GM12878 (cell line): Measurements from ENCODE around the gene MAN1A1. TPM values are rescaled to one million over a fixed set of nuclear protein-coding genes. Genes with fewer than 3 reads are reported as not detected.
A peak's percentile ranks its signal among the peaks of the same experiment; 100 is the strongest.

Experiments used
- ATAC-seq: fragments of 200-7000 bp; cut with Tn5 transposase; 3 replicates; pipeline ENCODE4 v1.9.1; 2020; ENCODE audit warnings: mild to moderate bottlenecking, moderate library complexity
- BruUV-seq: library from RNA; stranded (reverse); fragments of 400-500 nt; replicated peaks from 2 replicates; lab custom pipeline; 2021; lab: Mats Ljungman, UMichigan
- CTCF ChIA-PET: fragments of 300-600 bp; sonication (Branson Sonifier 250); formaldehyde crosslinking; extraction: SDS; loops from one replicate; lab custom pipeline; 2021; ENCODE audit warnings: inconsistent platforms; lab: Yijun Ruan, JAX
- POLR2A ChIA-PET: fragments of 350-600 bp; formaldehyde crosslinking; extraction: SDS; loops from one replicate; lab custom pipeline; 2021; ENCODE audit warnings: inconsistent platforms; lab: Charles Lee
- RAD21 ChIA-PET: fragments of 300-600 bp; sonication (Branson Sonifier 250); formaldehyde crosslinking; loops from one replicate; lab custom pipeline; 2023; ENCODE audit warnings: antibody characterized with exemption; ENCODE audit not compliant: unreplicated experiment; lab: Charles Lee
- SMC1A ChIA-PET: fragments of 300-600 bp; sonication (Branson Sonifier 250); formaldehyde crosslinking; loops from one replicate; lab custom pipeline; 2023; ENCODE audit not compliant: unreplicated experiment, uncharacterized antibody; lab: Charles Lee
- DNase-seq: peaks from one replicate; pipeline ENCODE4 v3.0.0-alpha.2; 2011; ENCODE audit warnings: low read depth, low spot score
- FAIRE-seq: peaks from 3 replicates; lab custom pipeline; 2011; peaks lifted over from hg19 to GRCh38; lab: Jason Lieb, UNC
- H2AFZ ChIP-seq: 2 replicates; pipeline ENCODE4 v1.6.0; 2011; ENCODE audit warnings: low read depth, low read length, control low read depth; ENCODE audit not compliant: control insufficient read depth
- H3K27ac ChIP-seq: 2 replicates; pipeline ENCODE4 v1.5.1; 2011; ENCODE audit warnings: control low read depth; ENCODE audit not compliant: control insufficient read depth, insufficient read depth
- H3K27me3 ChIP-seq, 2 experiments: replicated peaks in 1 of 2; 2 replicates each; pipeline versions ENCODE4 v1.6.0 to v1.6.1; 2011; ENCODE audit warnings: low read length in 1 of 2; ENCODE audit not compliant: control insufficient read depth in 2 of 2, insufficient read depth in 2 of 2
- H3K36me3 ChIP-seq, 2 experiments: 2 replicates each; pipeline ENCODE4 v1.5.1; 2011; ENCODE audit warnings: low read length in 1 of 2; ENCODE audit not compliant: control insufficient read depth in 2 of 2, insufficient read depth in 2 of 2
- H3K4me1 ChIP-seq: 2 replicates; pipeline ENCODE4 v1.6.1; 2011; ENCODE audit warnings: mild to moderate bottlenecking, low read length, moderate library complexity, mixed read lengths; ENCODE audit not compliant: control insufficient read depth, insufficient read depth
- H3K4me2 ChIP-seq: 2 replicates; pipeline ENCODE4 v1.6.0; 2011; ENCODE audit warnings: control low read depth; ENCODE audit not compliant: control insufficient read depth, insufficient read depth
- H3K4me3 ChIP-seq: fragments of 200-600 bp; sonication (generic); 2 replicates; pipeline ENCODE4 v1.5.1; 2016
- H3K79me2 ChIP-seq: 2 replicates; pipeline ENCODE4 v1.6.0; 2011; ENCODE audit warnings: low read length; ENCODE audit not compliant: control insufficient read depth, insufficient read depth
- H3K9ac ChIP-seq: 2 replicates; pipeline ENCODE4 v1.8.0; 2011; ENCODE audit warnings: low read length, control low read depth, mixed read lengths; ENCODE audit not compliant: control insufficient read depth, insufficient read depth
- H3K9me3 ChIP-seq: replicated peaks from 3 replicates; pipeline ENCODE4 v1.5.1; 2011; ENCODE audit warnings: mild to moderate bottlenecking, low read length; ENCODE audit not compliant: control insufficient read depth, insufficient read depth
- H4K20me1 ChIP-seq: 2 replicates; pipeline ENCODE4 v1.6.0; 2011; ENCODE audit not compliant: control insufficient read depth, insufficient read depth
- ATF3 ChIP-seq: IDR thresholded peaks from 2 replicates; pipeline ENCODE4 v1.6.1; 2011; ENCODE audit warnings: low read depth, mild to moderate bottlenecking, low read length, moderate library complexity, borderline replicate concordance; ENCODE audit errors: extremely low read depth
- ATF7 ChIP-seq: fragments of 450-650 bp; IDR thresholded peaks from 2 replicates; pipeline ENCODE4 v1.6.1; 2016; ENCODE audit warnings: low read depth, mild to moderate bottlenecking
- CBX5 ChIP-seq: sonication (generic); IDR thresholded peaks from 2 replicates; pipeline ENCODE4 v1.6.1; 2016; ENCODE audit warnings: low read depth, moderate library complexity, mild to moderate bottlenecking, inconsistent platforms
- DPF2 ChIP-seq: fragments of 450-650 bp; IDR thresholded peaks from 2 replicates; pipeline ENCODE4 v1.6.1; 2017; ENCODE audit warnings: mild to moderate bottlenecking
- HDGF ChIP-seq: fragments of 450-650 bp; IDR thresholded peaks from 2 replicates; pipeline ENCODE4 v1.6.1; 2016; ENCODE audit warnings: antibody characterized with exemption
- MAX ChIP-seq: IDR thresholded peaks from 2 replicates; pipeline ENCODE4 v1.6.1; 2012; ENCODE audit warnings: low read depth, low read length, improper control_type of control experiment
- MEF2B ChIP-seq: fragments of 450-650 bp; IDR thresholded peaks from 2 replicates; pipeline ENCODE4 v1.6.1; 2018; ENCODE audit warnings: mild to moderate bottlenecking, moderate library complexity; ENCODE audit not compliant: partially characterized antibody, poor library complexity, severe bottlenecking
- MTA2 ChIP-seq: fragments of 450-650 bp; IDR thresholded peaks from 2 replicates; pipeline ENCODE4 v1.6.1; 2016; ENCODE audit warnings: low read depth, mild to moderate bottlenecking, moderate library complexity
- MXI1 ChIP-seq: fragments of 150-350 bp; IDR thresholded peaks from 2 replicates; pipeline ENCODE4 v1.6.1; 2011; ENCODE audit warnings: low read depth, mild to moderate bottlenecking, inconsistent platforms, low read length, improper control_type of control experiment
- NBN ChIP-seq: fragments of 450-650 bp; IDR thresholded peaks from 2 replicates; pipeline ENCODE4 v1.6.1; 2016
- NR2C2 ChIP-seq: IDR thresholded peaks from 2 replicates; pipeline ENCODE4 v1.6.1; 2011; ENCODE audit warnings: borderline replicate concordance, low read depth; ENCODE audit not compliant: control insufficient read depth, insufficient read length
- TARDBP ChIP-seq: IDR thresholded peaks from 2 replicates; pipeline ENCODE4 v1.6.1; 2016; ENCODE audit warnings: borderline replicate concordance
- TCF3 ChIP-seq: IDR thresholded peaks from 2 replicates; pipeline ENCODE4 v1.6.1; 2012; ENCODE audit warnings: low read depth, mild to moderate bottlenecking, low read length, borderline replicate concordance; ENCODE audit not compliant: insufficient read depth
- YBX1 ChIP-seq: fragments of 450-650 bp; IDR thresholded peaks from 2 replicates; pipeline ENCODE4 v1.6.1; 2016; ENCODE audit warnings: antibody characterized with exemption
- ZNF24 ChIP-seq: fragments of 450-650 bp; IDR thresholded peaks from 2 replicates; pipeline ENCODE4 v1.6.1; 2017; ENCODE audit warnings: antibody characterized with exemption, mild to moderate bottlenecking
- WGBS: methylation state at CpG from one replicate; pipeline ENCODE4 v1.1.6; 2016; ENCODE audit warnings: low lambda C conversion rate; ENCODE audit not compliant: insufficient replicate concordance, insufficient coverage; ENCODE audit errors: missing lambda C conversion rate; 5-methylcytosine and 5-hydroxymethylcytosine counted together
- in situ Hi-C: fragments of 300-500 bp; cut with MboI; formaldehyde crosslinking; loops from 9 replicates; pipeline ENCODE4 v1.14.3; 2018; ENCODE audit warnings: mixed read lengths
- intact Hi-C: fragments of 100-400 bp; cut with micrococcal nuclease; formaldehyde crosslinking; loops from one replicate; pipeline ENCODE4 v1.14.2; 2022; ENCODE audit not compliant: unreplicated experiment
- polyA plus RNA-seq, 11 experiments: library from polyadenylated mRNA; depleted of rRNA in 4 of 11; unstranded in 6 of 11; stranded (reverse) in 5 of 11; fragments of >200 nt; fragmentation: Nextera tagmentation in 4 of 11; fragmentation: Illumina TruSeq in 1 of 11; extraction: Ambion mirVana in 4 of 11; extraction: Trizol in 1 of 11; gene quantifications; 1 replicate in 1 of 11; 2 replicates in 10 of 11; pipeline versions ENCODE4 v1.2.1 to v1.2.3, GENCODE V29; 2011 to 2016; ENCODE audit warnings: inconsistent platforms in 2 of 11, missing spikeins in 2 of 11, low read depth in 1 of 11
- total RNA-seq, 4 experiments: library from RNA; depleted of rRNA in 3 of 4; stranded (reverse); fragments of >200 nt in 3 of 4; fragmentation: Illumina TruSeq in 1 of 4; extraction: Trizol in 1 of 4; gene quantifications; 2 replicates each; pipeline versions ENCODE4 v1.2.1 to v1.2.3, GENCODE V29; 2013 to 2021
- TF ChIP-seq, protein P1 (sequence below): fragments of 450-650 bp; IDR thresholded peaks from 2 replicates; pipeline ENCODE4 v1.6.1; 2017; ENCODE audit warnings: low read depth, mild to moderate bottlenecking, moderate library complexity
- TF ChIP-seq, protein P2 (sequence below): IDR thresholded peaks from 2 replicates; pipeline ENCODE4 v1.6.1; 2011; ENCODE audit warnings: mild to moderate bottlenecking, low read depth, low read length, moderate library complexity; ENCODE audit not compliant: insufficient replicate concordance
- TF ChIP-seq, protein P3 (sequence below): fragments of 450-650 bp; IDR thresholded peaks from 2 replicates; pipeline ENCODE4 v1.6.1; 2017; ENCODE audit warnings: antibody characterized with exemption, mild to moderate bottlenecking, moderate library complexity

Gene MAN1A1
- total and polyA plus RNA-seq, 10 of the 15 experiments (the other 5 are each of a cell fraction or from before 2014, with no cell fraction given), result 5.4 to 28.1 (median 19.5) TPM

- Histone ChIP-seq H3K27me3 (no peaks in the 10 kb centered on the region), H3K4me3 (no peak overlapping the region), H3K27ac (no peak overlapping the region), H3K9ac (no peak overlapping the region), H3K4me2 (no peak overlapping the region), H4K20me1 (no peaks in the 10 kb centered on the region), H2AFZ (peak overlapping the region; percentile 26; the same call in 1 of the 2 replicates), H3K79me2 (peaks cover 5% of the 10 kb centered on the region), H3K36me3 (peaks cover 0 to 3% of the 10 kb centered on the region in 2 experiments; a peak in 2 of 4 replicates), H3K9me3 (no peaks in the 10 kb centered on the region), H3K4me1 (peaks cover 18% of the 10 kb centered on the region)
- in situ Hi-C loops, result no loop called here
- WGBS, result 84% methylated on average over 4 of the region's 4 CpGs
- CTCF ChIA-PET, result interaction anchor here (1.0 to 1.6 kb wide), 6 partner anchors 10 to 180 kb away, joined by 3 to 8 read pairs (median 5); no protein-coding TSS in a partner anchor
- no TSS peak for BruUV-seq
- RAD21 ChIA-PET, result interaction anchor here (0.5 to 14.2 kb wide), 14 partner anchors 9 to 136 kb away, joined by 3 to 414 read pairs (median 4); no protein-coding TSS in a partner anchor
- intact Hi-C loops, result no loop called here
- POLR2A ChIA-PET, result interaction anchor here (0.8 to 9.1 kb wide), 11 partner anchors 10 to 100 kb away, joined by 3 to 114 read pairs (median 4); no protein-coding TSS in a partner anchor
- SMC1A ChIA-PET, result interaction anchor here (0.7 to 10.5 kb wide), 20 partner anchors 9 to 180 kb away, joined by 3 to 359 read pairs (median 4); no protein-coding TSS in a partner anchor
- ATAC-seq, result peak; percentile 54
- FAIRE-seq, result peak; percentile 61
- no peak for DNase-seq
- TF ChIP-seq NBN (no peak), TARDBP (no peak), DPF2 (peak; percentile 78; the same call in 1 of the 2 replicates), YBX1 (no peak), NR2C2 (no peak), CBX5 (no peak), ATF3 (no peak), HDGF (no peak), MEF2B (peak; percentile 85), MTA2 (peak; percentile 95), TCF3 (no peak), MAX (no peak), MXI1 (no peak), ATF7 (no peak), ZNF24 (no peak)
- TF ChIP-seq, protein P1, sequence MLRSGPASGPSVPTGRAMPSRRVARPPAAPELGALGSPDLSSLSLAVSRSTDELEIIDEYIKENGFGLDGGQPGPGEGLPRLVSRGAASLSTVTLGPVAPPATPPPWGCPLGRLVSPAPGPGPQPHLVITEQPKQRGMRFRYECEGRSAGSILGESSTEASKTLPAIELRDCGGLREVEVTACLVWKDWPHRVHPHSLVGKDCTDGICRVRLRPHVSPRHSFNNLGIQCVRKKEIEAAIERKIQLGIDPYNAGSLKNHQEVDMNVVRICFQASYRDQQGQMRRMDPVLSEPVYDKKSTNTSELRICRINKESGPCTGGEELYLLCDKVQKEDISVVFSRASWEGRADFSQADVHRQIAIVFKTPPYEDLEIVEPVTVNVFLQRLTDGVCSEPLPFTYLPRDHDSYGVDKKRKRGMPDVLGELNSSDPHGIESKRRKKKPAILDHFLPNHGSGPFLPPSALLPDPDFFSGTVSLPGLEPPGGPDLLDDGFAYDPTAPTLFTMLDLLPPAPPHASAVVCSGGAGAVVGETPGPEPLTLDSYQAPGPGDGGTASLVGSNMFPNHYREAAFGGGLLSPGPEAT, result peak; percentile 86
- TF ChIP-seq, protein P2, sequence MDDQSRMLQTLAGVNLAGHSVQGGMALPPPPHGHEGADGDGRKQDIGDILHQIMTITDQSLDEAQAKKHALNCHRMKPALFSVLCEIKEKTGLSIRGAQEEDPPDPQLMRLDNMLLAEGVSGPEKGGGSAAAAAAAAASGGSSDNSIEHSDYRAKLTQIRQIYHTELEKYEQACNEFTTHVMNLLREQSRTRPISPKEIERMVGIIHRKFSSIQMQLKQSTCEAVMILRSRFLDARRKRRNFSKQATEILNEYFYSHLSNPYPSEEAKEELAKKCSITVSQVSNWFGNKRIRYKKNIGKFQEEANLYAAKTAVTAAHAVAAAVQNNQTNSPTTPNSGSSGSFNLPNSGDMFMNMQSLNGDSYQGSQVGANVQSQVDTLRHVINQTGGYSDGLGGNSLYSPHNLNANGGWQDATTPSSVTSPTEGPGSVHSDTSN, result no peak
- TF ChIP-seq, protein P3, sequence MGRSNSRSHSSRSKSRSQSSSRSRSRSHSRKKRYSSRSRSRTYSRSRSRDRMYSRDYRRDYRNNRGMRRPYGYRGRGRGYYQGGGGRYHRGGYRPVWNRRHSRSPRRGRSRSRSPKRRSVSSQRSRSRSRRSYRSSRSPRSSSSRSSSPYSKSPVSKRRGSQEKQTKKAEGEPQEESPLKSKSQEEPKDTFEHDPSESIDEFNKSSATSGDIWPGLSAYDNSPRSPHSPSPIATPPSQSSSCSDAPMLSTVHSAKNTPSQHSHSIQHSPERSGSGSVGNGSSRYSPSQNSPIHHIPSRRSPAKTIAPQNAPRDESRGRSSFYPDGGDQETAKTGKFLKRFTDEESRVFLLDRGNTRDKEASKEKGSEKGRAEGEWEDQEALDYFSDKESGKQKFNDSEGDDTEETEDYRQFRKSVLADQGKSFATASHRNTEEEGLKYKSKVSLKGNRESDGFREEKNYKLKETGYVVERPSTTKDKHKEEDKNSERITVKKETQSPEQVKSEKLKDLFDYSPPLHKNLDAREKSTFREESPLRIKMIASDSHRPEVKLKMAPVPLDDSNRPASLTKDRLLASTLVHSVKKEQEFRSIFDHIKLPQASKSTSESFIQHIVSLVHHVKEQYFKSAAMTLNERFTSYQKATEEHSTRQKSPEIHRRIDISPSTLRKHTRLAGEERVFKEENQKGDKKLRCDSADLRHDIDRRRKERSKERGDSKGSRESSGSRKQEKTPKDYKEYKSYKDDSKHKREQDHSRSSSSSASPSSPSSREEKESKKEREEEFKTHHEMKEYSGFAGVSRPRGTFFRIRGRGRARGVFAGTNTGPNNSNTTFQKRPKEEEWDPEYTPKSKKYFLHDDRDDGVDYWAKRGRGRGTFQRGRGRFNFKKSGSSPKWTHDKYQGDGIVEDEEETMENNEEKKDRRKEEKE, result no peak
Measured at GRCh38 chr6:119308991-119309657, 40.4 kb downstream of the MAN1A1 start.
